Activated CD4-positive, alpha-beta T cell treated with anti-CD3 and anti-CD28 coated beads for 36 hours (primary cell): ENCODE results near the gene PCLO. TPM values are rescaled to one million over a fixed set of nuclear protein-coding genes. Genes with fewer than 3 reads are reported as not detected.
"Not testable (repeated sequence)": the region's sequence is repeated elsewhere in the genome, so short reads cannot be mapped to it uniquely, and the experiment has no call there.

ENCODE experiments used
- ATAC-seq: fragments of 200-7000 bp; cut with Tn5 transposase; one replicate; pipeline ENCODE4 v1.10.0; 2021; ENCODE audit warnings: mild to moderate bottlenecking, moderate library complexity
- CTCF ChIA-PET: fragments of 350-600 bp; sonication (Branson Sonifier 250); formaldehyde crosslinking; loops from one replicate; lab custom pipeline; 2021; ENCODE audit warnings: antibody characterized with exemption; lab: Charles Lee
- POLR2A ChIA-PET: fragments of 350-600 bp; sonication (Branson Sonifier 250); formaldehyde crosslinking; loops from one replicate; lab custom pipeline; 2021; ENCODE audit warnings: antibody characterized with exemption, inconsistent platforms; lab: Charles Lee
- DNase-seq: peaks from one replicate; pipeline ENCODE4 v3.0.0-alpha.2; 2020
- H3K27ac Mint-ChIP-seq: one replicate; pipeline ENCODE4 v1.8.0; 2021; ENCODE audit warnings: mixed read lengths
- H3K27me3 Mint-ChIP-seq: one replicate; pipeline ENCODE4 v1.8.0; 2021; ENCODE audit warnings: mixed read lengths
- H3K36me3 Mint-ChIP-seq: one replicate; pipeline ENCODE4 v1.8.0; 2021; ENCODE audit warnings: low read depth, mixed read lengths
- H3K4me1 Mint-ChIP-seq: one replicate; pipeline ENCODE4 v1.8.0; 2021; ENCODE audit warnings: mixed read lengths
- H3K4me3 Mint-ChIP-seq: one replicate; pipeline ENCODE4 v1.8.0; 2021; ENCODE audit warnings: mild to moderate bottlenecking, moderate library complexity, mixed read lengths
- H3K9me3 Mint-ChIP-seq: one replicate; pipeline ENCODE4 v1.8.0; 2021; ENCODE audit warnings: low read depth, mixed read lengths
- intact Hi-C, 2 experiments: fragments of 100-400 bp; cut with DNase I in 1 of 2; cut with micrococcal nuclease in 1 of 2; formaldehyde crosslinking; loops; one replicate each; pipeline versions ENCODE4 v1.14.2 to v1.15.1; 2022 to 2024; cut with DNase I, micrococcal nuclease
- total RNA-seq, 2 experiments: library from RNA; stranded (reverse); gene quantifications; one replicate each; pipeline ENCODE4 v1.2.3, GENCODE V29; 2021

PCLO gene
- total RNA-seq, 2 experiments from 2014 or later: under 0.01 TPM; not detected in 1

DNA sequence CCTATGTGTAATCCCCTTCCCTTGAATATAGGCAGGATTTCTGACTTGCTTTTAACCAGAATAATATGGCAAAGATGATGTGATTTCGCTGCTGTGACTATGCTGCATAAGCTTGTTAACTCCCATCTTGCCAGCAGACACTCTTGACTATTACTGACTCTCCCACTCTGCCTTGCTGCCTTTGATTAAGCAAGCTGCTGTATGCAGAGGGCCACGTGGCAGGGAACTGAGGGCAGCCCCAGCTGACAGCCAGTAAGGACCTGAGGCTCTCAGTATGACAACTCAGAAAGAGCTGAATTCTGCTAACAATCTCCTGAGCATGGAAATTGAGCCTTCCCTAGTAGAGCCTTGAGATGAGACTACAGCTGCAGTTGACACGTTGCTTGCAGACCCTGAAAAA, 439.7 kb downstream of the PCLO start:
- ATAC-seq: no peak
- intact Hi-C loops: loop anchor here in 1 of 2 experiments (10.0 kb wide), 1 partner anchor 118 kb away; no protein-coding TSS in a partner anchor
- Mint-ChIP-seq H3K36me3 (no peaks in the 10 kb centered on the region), H3K27ac (no peak overlapping the region), H3K27me3 (no peaks in the 10 kb centered on the region), H3K4me3 (no peak overlapping the region), H3K9me3 (peaks cover 2% of the 10 kb centered on the region), H3K4me1 (no peaks in the 10 kb centered on the region)
- no peak for DNase-seq
- ChIA-PET CTCF (interaction anchor here (0.5 kb wide), 1 partner anchor 501 kb away, joined by 3 read pairs; no protein-coding TSS in a partner anchor), POLR2A (no interaction called here)

DNA sequence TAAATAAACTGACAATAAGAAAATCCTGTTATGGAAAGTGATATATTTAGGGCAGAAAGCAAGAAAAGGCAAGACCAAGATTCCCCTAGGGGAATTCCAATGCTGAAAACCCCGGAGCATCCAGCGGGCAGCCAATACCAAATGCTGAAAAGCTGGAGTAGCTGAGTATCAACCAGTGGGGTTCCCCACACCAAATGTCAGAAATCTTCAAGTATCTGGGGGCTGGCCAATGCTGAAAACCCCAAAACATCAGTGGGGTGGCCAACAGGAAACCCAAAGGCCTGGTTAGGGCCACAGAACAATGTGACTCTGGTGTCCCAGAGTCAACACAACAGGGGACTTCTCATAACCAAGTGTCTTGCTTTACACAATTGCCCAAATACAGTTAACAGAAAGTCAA, 447.3 kb downstream of the PCLO start:
- POLR2A ChIA-PET: no interaction called here
- Mint-ChIP-seq H3K4me3 (no peak overlapping the region), H3K36me3 (no peaks in the 10 kb centered on the region), H3K27ac (no peak overlapping the region), H3K9me3 (peaks cover 2% of the 10 kb centered on the region), H3K4me1 (no peaks in the 10 kb centered on the region), H3K27me3 (no peaks in the 10 kb centered on the region)
- ATAC-seq (no peak), DNase-seq (no peak)
- CTCF ChIA-PET: no interaction called here
- intact Hi-C loops: no loop called here

DNA sequence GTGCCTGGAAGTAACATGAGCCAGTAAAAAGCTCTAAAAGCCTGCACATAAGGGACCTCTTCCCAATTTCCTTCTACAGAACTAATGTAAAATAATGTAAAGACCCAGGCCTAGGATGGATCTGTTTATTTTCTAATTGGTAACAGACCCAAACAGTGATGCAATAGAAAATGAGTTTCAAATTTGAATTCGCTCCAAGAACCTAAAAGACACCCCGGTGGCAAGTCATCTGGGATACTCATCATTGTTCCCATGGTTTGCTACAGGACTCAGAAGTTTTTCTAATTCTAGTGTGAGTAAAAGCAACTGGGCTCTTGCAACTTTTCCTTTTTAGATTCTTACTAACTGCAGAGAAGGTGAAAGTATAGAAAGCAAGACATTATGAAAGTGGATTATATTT, 447.8 kb downstream of the PCLO start:
- ChIA-PET POLR2A (no interaction called here), CTCF (no interaction called here)
- Mint-ChIP-seq H3K9me3 (peaks cover 2% of the 10 kb centered on the region), H3K27me3 (no peaks in the 10 kb centered on the region), H3K4me1 (no peaks in the 10 kb centered on the region), H3K4me3 (no peak overlapping the region), H3K36me3 (no peaks in the 10 kb centered on the region), H3K27ac (no peak overlapping the region)
- no peak for DNase-seq
- intact Hi-C loops: no loop called here
- no peak for ATAC-seq

DNA sequence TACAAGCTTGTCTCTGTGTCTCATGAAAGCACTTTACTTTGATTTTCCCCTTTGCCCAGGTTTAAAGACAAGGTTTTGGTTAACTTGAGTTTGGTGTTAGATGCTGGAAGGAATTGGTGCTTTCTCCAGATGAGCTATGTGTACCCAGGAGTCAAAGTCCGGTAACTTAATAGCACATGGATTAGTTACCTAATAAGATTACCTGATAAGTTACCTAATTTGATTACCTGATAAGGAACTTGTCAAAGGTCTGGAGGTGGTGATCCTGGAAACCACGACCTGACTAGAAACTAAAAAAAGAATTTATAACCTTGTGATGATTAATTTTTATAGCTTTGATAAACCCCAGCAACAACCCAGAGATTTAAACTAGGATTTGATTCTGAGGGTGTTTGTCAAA, 449.2 kb downstream of the PCLO start:
- POLR2A ChIA-PET: no interaction called here
- no peaks in the 10 kb centered on the region for H3K27me3 Mint-ChIP-seq
- ATAC-seq: no peak
- no peak for DNase-seq
- H3K4me3 Mint-ChIP-seq: no peak overlapping the region
- H3K27ac Mint-ChIP-seq: no peak overlapping the region
- CTCF ChIA-PET: interaction anchor here (1.1 kb wide), 1 partner anchor 11 kb away, joined by 5 read pairs; no protein-coding TSS in a partner anchor
- no peaks in the 10 kb centered on the region for H3K4me1 Mint-ChIP-seq
- intact Hi-C loops: no loop called here
- H3K36me3 Mint-ChIP-seq: no peaks in the 10 kb centered on the region
- H3K9me3 Mint-ChIP-seq: peaks cover 2% of the 10 kb centered on the region

DNA sequence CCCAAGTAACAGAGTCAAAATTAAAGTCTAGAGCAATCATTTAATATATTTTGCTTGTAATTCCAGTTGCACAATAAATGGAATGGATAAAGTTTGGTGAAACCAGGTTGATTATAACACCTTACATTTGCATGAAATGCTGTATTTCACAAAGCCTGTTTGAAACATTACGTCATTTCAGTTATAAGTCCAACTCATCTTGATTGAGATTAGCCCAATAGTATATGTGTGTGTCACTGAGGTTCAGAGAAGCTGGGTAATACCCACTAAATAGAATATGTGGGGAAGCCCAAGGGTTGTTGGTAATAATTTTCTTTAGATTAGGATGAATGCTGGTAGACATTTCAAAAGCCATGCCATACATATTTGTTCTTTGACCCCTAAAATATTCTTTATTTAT, 456.3 kb downstream of the PCLO start:
- DNase-seq, intact Hi-C loops, H3K4me3 Mint-ChIP-seq, H3K4me1 Mint-ChIP-seq, ATAC-seq, POLR2A ChIA-PET, H3K36me3 Mint-ChIP-seq, CTCF ChIA-PET, H3K9me3 Mint-ChIP-seq, H3K27me3 Mint-ChIP-seq, H3K27ac Mint-ChIP-seq: not testable (repeated sequence)

DNA sequence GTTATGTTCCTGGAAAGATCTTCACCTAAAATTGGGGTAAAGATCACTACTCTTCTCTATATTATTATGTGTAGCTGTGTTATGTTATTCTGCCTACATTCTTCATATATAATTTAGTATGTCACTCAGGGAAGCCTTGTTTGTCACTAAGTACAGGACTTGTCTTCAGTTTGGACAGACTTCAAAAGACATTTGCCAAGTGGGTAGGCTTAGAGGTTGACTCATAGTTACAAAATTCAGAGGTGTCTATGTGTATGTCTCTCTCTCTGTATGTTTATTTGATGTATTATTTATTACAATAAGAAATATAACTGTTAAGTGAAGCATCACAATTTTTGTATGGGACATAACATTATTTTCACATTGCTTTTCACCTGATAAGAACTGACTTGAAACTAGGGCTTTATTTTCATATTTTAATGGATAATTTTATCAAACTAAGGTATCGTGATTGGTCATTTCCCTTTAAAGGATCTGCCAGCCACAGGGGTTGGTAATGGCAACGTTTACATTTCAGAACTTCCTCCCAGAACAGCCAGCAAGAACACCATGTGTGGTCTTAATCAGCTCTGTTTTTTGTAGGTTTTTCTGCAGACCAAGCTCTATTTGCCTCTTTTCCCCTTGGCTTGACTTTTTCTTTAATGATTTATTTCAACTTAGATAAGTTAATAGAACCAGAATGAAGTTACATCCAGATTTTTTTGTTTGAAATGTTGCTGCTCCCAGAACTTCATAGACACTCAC, 457.0 kb downstream of the PCLO start:
- no peak overlapping the region for H3K27ac Mint-ChIP-seq
- no peaks in the 10 kb centered on the region for H3K36me3 Mint-ChIP-seq
- no peaks in the 10 kb centered on the region for H3K9me3 Mint-ChIP-seq
- DNase-seq (no peak), ATAC-seq (no peak)
- H3K4me3 Mint-ChIP-seq: no peak overlapping the region
- H3K4me1 Mint-ChIP-seq: no peaks in the 10 kb centered on the region
- H3K27me3 Mint-ChIP-seq: no peaks in the 10 kb centered on the region
- POLR2A ChIA-PET: no interaction called here
- CTCF ChIA-PET: no interaction called here
- intact Hi-C loops: no loop called here

DNA sequence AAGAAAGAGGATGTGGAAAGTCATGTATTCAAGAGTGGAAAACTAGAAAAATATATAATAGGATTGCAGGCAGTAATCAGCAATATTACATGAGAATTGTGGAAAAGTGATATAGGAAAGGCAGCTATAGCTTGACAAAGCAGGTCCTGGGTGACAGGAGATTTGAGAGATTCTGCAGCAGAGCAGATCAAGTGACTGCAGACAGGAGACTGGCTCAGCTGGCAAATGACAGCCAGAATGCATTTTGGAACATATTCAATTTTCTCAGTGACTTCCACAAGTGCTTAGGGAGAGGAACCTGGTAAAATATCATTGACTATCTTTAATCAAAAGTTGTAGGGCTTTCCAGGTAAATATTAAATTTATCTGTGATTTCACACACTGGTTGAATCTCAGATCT, 458.6 kb downstream of the PCLO start:
- ATAC-seq (no peak), DNase-seq (no peak)
- no peak overlapping the region for H3K4me3 Mint-ChIP-seq
- H3K4me1 Mint-ChIP-seq: no peaks in the 10 kb centered on the region
- H3K9me3 Mint-ChIP-seq: no peaks in the 10 kb centered on the region
- no peaks in the 10 kb centered on the region for H3K36me3 Mint-ChIP-seq
- intact Hi-C loops: no loop called here
- ChIA-PET POLR2A (no interaction called here), CTCF (no interaction called here)
- H3K27me3 Mint-ChIP-seq: no peaks in the 10 kb centered on the region
- no peak overlapping the region for H3K27ac Mint-ChIP-seq
